GM21515 (cell line): ENCODE data around the gene CDC25C.
"Not testable (repeated sequence)": the region's sequence is repeated elsewhere in the genome, so short reads cannot be mapped to it uniquely, and the experiment has no call there.

Source experiments
- ATAC-seq: cut with Tn5 transposase; IDR thresholded peaks from one replicate; pipeline ENCODE4 v1.9.1; 2021; ENCODE audit not compliant: unreplicated experiment

CDC25C gene

DNA sequence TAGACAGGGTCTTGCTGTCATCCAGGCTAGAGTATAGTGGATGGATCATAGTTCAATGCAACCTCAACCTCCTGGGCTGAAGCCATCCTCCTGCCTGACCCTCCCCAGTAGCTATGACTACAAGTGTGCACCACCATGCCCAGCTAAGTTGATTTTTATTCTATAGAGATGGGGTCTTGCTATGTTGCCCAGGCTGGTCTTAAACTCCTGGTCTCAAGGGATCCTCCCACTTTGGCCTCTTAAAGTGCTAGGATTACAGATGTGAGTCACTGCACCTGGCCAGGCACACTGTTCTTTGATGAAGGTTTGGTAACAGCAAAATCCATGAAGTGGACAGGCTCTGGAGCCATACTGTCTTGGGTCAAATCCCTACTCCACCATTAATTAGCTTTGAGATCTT lies 50.7 kb downstream of the CDC25C start:
- no peak for ATAC-seq

DNA sequence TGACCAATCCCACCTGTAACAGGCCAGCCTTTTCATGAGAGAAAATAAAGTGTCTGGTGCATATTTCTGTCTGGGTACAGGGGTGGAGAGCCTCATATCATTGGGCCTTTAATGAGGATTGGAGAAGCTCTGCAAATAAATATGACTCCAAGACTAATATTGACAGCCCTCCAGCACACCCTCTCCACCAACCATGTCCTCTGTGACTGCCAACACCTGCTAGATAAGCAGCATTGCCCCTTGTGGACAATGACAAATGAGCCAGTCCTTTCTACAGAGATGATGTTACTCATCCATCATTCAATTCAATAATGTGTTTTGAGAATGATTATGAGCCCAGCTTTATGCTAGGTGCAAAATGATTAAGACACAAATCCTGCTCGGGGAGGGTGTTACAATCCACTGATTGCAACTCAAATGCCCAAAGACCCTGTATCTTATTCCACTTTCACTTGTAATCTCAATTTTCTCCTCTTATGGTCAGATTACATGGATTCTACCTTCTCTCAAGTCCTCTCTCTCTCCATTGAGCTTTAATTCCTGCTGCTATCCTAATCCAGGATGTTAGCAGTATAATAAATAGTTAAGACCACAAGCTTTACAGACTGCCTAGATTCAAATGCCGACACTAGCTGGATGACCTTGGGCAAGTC lies 55.1 kb downstream of the CDC25C start:
- no peak for ATAC-seq

DNA sequence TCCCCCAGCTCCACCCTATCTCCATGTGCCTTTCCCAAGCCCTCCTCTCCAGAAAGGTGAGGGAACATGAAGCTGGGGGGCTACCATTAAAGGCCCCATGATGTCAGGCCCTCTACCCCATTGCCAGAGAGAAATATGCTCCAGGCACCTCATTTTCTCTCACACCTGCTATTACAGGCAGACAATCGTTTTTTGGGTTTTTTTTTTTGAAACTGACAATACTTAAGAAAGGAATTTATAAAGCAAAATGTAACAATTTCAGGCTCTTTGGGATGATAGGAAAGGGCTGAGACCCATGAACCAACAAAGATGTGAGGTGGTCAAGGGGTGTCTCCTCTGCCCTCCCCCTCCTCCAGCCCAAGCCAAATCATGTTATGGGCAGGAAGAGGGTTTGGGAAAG lies 55.7 kb downstream of the CDC25C start:
- ATAC-seq: no peak

DNA sequence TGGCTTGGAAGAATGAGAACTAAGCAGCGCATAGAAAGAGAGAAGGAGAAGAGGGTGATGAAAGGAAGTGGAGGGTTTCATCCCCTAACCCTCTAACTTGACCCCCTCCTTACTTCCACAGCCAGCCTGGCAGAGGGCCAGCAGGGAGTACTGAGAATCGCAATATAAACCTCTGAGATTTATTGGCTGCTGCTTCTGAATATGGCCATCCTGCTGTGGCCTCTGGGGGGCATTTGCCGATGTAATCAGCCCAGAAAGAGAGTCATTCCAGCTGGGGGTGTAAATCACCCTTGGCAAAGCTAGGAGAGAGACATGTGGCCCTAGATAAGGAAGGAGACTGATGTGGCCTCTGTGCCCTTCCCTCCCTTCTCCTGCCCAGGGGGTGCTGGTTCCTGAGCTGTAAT lies 56.2 kb downstream of the CDC25C start:
- ATAC-seq: no peak

DNA sequence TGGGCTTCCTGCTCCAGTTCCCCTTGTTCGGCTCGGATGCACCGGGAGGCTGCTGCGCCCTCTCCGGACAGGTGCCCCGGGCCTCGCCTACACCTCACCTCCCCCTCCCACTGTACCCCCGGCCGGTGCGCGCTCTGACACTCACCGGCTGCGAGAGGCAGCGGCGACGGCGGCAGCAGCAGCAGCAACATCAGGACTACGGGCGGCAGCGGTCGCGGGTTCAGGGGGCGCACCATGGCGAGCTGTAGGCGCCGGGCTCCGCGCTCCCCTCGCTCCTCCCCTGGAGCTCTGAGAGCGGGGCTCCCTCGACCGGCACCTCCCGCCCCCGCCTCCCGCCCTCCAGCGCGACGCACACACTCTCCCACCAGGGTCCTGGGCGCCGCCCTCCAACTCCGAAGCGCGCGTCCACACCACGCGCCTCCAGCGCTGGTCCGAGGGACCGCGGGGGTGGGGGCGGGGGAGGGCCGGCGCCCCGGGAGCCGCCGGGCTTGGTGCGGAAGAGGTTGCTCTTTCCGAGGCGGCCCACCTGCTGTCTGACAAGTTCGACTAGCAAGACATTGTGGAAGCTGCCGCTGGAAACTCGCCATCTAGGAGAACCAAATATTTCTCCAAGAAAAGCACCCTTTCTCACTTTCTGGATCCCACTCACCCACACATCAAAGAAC lies 57.3 kb downstream of the CDC25C start, which contains the start of gene GFRA3:
Gene GFRA3 (minus strand): TSS at position 433 of the 665 bp plus-strand sequence. CDS start 197 bp downstream, at position 236.
- no peak for ATAC-seq

DNA sequence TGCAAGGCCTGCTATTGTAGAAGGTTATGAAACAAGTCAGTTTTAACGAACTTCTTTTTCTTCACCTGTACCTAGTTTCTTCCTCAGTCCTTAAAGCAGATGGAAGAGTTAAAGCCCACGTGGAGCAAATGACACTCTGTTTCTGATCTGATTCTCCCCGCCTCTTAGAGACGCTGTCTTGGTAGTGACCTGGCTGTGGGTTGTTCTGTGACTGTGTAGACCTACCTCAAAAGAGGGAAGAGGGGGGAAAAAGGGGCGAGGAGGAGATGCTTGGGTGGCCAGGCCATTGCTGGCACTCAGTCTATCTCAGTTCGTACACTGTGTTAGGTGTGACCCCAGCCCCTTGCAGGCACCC lies 57.8 kb downstream of the CDC25C start:
- ATAC-seq: no peak

DNA sequence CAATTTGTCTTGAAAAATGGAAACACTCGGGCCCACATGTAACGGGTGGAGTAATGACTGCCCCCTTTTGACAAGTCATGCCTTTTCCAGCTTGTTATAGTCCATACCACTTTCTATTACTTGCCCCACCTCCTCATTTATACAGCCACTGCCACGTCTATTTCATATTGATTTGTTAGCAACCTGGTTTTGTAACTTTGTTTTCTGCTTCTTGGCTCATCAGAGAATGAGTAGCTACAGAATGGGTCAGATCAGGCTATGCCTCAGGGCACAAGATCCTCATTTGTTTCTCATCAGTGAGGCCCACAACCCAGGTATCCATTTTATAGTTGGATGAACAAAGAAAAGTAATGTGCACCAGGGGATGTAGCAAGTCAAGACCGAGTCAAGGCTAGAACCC lies 58.9 kb downstream of the CDC25C start:
- no peak for ATAC-seq

DNA sequence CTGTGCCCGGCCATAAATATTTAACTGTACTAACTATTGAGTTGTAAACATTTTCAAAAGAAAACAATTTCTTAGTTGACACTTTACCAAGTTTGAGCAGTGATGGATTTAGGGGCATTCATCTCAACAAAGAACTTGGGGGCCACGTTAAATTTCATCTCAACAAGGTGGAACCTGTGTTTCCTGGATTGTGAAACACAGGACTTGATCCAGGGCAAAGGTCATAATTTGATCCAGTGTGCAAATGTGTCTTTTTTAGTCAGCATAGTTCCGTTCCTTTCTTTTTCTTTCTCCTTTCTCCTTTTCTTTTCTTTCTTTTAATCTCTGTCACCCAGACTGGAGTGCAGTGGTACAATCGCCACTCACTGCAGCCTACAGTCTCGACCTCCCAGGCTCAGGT lies 60.3 kb downstream of the CDC25C start:
- ATAC-seq: no peak

DNA sequence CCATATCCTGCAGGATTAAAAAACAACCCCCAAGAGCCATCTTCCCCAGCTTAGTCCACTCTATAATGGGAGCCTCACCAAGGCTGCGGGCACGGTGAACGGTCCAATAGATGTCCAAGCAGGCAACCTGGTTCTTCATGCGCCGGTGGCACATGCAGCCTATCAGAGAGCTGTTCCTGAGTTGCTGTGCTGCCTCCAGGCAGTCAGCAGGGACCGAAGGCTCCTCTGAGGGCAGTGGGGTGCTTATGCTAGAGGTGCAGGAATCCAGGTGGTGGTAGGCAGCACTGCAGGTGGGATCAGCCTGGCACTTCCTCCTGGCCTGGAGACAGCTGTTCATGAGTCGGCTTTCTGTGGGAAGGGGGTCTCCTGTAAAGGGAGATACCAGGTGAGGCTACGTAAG lies 67.4 kb downstream of the CDC25C start:
- no peak for ATAC-seq

DNA sequence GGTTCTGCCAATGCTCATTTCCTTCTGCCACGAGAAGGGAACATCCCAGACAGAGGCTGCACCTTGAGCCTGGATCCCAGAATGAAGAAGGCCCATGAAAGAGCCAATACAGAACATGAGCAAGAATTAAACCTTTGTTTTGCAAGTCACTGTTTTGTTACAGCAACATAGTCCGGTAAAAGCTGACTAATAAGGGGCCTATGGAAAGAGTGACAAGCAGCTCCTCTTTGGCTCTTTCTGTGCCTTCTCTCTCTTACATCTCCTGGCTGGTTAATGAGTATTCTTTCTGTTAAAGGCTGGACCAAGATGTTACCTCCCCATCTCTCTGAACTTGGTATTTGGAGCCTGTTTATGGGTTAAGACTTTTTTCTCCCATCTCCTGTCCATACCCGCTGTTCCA lies 68.0 kb downstream of the CDC25C start:
- no peak for ATAC-seq

DNA sequence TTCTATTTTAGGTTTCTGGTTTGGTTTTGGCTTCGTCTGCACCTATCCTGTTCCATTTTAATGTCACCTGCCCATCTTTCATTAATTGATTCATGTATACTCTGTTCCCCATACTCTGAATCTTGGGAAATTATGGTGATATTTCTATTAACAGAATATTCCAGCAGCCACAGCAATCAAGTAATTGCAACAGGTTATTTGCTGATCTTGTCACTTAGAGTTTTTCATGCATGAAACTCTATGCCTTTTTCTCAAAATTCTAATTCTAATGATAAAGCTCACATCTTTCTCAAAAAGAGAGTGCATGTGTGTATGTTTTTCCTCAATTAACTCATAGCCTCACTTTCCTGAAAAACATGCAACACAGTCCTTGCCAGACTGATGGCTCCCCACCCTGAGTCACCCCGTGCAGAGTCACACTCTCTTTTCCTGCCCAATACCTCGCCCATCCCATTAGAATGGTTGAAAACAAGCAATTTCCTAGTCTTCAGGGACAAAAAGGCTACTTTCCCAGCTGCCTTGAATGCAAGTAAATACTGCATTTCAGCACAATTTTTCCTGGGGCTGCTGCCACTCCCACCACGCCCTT lies 72.8 kb downstream of the CDC25C start:
- no peak for ATAC-seq

DNA sequence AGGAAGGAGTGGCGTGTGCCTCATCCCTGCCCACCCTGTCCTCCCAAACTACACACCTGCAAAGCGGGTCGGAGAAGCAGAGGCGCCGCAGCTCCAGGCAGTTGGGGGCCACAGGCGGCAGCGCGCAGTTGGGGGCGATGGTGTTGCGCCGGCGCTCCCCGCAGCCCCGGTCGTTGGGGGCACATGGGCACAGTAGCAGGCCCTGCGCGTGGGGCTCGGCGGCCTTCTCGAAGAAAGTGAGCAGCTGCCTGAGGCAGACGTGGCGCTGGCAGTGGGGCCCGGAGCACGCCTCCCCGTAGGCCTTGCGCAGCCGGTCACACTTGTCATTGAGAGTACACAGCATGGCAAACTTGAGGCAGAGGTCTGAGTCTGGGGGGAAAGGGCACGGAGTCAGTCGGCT lies 74.0 kb downstream of the CDC25C start:
- ATAC-seq: no peak

DNA sequence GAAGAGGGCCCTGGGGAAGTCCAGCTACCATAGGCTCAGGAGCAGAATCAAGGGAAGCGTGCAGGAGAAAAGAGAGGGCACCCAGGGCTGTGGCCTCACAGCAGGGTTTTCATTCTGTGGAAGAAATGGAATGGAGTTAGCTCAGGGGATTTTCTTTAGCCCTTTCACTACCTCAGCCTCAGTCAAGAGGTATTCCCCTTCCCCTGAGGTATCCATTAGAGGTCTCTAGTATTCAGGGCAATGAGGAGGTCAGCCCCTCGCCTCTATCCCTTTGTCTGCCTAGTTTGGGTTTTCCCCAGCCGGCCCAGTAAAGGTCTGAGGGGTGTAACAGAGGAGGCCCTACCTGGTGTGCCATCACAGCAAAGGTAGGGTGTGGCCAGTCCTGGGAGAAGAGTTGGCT lies 78.7 kb downstream of the CDC25C start:
- ATAC-seq: no peak

DNA sequence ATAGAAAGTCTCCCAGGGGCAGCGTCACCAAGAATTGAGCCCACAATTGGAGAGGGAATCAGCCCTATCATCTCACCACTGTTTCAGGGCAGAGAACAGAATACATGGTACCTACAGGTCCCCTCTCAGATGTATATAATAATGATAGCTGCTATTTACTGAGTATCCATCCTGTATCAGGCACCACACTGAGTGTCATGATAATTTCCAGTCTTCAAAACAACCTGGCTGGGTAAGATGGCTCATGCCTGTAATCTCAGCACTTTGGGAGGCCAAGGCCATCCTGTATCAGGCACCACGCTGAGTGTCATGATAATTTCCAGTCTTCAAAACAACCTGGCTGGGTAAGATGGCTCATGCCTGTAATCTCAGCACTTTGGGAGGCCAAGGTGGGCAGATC lies 83.8 kb downstream of the CDC25C start:
- not testable (repeated sequence) for ATAC-seq

DNA sequence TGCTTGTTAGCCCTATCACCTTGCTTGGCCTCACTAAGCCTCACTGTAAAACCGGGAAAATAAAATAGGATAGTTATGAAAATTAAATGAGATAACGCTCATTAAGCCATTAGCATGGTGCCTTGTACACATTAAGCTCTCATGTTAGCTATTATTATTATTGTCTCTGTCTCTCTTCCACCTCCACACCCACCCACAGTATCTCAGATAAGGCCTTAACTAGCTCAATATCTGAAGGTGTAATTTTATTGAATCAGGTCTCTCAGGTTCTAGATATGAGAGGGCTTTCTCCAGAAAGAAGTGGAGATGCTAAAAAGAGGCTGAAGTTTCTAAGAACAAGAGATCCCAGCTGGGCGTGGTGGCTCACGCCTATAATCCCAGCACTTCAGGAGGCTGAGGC lies 84.8 kb downstream of the CDC25C start:
- no peak for ATAC-seq

DNA sequence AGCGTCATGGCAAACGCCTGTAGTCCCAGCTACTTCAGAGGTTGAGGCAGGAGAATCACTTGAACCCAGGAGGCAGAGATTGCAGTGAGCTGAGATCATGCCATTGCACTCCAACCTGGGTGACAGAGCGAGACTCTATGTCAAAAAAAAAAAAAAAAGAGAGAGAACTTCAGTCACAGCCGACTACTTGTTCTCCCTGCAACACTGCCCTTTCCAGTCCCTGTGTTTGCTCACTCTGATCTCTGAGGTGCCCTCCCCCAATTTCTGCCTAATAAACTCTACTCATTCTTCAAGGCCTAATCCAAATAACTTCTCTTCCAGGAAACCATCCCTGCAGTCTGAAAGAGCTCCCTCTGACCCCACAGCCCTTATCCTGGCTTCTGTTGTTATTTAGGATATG lies 85.3 kb downstream of the CDC25C start:
- no peak for ATAC-seq

DNA sequence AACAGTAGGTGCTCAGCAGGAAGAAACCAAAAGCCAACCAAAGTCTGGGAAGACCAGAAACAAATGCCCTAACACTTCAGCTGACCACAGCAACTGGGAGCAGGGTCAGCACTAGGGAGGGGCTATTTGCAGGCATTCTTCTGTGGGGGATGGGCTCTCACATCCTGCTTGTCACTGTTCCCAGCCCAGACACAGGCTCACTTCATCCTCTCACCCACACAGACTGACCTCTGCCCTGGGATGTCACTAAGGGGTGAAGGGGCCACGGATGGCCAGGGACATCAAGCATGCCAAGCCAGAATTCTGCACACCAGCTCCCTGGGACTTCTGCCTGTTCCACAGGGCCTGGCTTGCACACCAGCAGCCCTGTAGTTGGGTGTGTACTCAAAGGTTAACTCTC lies 85.9 kb downstream of the CDC25C start:
- no peak for ATAC-seq

DNA sequence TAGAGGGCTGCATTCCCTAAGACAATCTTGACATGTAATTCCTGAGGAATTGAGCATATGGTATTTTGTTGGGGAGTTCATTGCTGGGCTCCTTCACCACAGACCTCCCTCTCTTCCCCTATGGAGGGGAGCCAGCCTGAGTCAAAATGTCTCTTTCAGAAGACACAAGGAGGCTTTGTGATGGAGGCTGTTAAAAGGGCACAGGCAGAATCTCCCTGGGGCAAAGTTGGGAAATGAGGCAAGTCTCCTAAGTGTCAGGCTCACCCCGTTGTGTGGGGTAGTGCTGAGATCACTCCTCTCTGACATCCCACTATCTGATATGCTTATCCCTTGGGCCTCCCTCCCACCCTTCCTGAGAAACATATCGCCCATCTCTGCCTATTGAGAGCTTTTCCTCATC lies 87.8 kb downstream of the CDC25C start:
- ATAC-seq: no peak

DNA sequence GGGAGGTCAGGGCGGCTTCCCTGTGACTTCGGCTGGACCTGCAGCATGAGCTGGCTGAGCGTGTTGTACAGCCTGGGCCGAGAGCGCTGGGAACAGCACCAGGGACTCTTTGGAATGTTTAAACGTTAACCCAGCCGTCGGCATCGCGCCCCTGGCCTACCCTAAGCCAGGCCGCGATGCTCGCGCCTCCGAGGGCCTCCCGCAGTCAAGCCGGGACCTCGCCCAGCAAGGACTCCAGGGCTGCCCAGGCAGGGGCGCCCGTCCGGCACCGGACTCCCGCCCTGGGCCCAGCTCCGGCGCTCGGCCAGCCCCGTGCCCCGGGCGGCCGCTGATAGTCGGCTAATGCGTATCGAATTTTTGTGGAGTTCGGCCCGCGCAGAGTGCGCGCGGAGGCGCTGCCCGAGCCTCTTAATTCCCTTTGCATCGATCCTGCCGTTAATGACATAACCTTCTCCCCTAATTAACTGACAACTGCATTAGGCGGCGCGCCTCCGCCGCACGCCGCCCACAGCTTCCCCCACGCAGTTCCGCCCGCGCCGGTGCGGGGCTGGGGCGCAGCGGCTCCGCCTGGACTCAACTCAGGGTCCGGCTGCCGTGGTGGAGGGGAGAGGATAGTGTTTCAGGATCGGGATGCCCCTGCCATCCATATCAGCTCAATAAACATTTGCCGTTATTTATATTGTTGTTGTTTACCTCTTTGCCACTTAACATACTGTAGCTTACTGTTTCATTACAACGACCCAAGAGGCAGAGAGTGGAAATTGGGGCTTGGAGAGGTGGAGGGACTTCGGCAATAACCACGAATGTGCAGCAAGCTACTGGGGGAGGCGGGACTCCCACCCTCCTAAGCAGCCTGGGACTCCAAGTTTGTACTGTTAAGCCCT lies 89.7 kb downstream of the CDC25C start:
- no peak for ATAC-seq

DNA sequence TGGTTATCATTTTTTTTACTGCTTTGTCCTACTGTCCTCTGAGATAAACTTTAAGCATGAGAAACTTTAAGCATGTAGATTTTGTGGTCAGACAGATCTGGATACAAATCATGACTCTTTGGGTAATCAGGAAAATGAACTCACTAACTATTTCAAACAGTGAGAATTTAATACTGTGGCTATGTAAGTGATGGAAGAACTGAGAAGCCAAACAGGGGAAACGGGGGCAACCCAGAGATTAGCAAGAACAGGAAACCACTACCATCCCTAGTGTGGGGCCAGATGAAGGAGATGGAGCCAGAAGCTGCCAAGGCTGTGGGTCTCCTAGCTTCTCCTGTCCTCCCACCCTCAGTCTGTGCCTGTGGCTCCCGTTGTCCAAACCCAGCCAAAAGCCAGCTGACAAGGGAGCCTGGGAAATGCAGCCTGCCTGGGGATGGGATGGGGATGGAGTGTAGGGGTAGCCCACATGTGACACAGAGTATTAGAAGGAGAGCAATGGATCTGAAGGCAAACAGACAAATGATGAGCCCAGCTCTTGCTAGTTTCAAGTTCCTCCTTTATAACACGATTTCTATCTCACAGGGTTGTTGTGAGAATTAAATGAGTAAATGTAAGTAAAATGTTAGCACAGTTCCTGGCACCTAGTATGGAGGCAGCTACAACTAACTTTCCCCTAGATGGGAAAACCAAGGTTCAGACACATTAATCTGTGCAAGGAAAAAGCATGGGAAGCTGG lies 90.8 kb downstream of the CDC25C start:
- no peak for ATAC-seq

DNA sequence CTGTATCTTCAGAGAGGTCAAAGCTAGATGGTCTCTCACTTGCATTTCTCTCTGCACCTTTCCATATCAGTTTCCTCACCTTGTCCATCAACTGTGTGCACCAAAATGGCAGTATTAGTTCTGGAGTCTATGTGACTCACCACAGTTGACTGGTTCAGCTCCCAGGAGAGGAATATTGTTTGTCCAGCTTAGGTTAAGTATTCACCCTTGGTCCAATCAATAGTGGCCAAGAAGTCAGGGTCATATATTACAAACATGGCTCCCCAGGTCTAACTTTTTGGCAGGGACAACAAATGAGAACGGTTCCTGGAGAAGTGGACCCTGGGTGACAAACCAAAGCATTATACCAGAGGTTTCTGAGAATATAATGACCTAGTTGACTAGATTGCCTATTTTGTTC lies 93.6 kb downstream of the CDC25C start:
- ATAC-seq: no peak
